KMS-11 (cell line): ENCODE data around the gene FGF21.
"Not testable (repeated sequence)": the region's sequence is repeated elsewhere in the genome, so short reads cannot be mapped to it uniquely, and the experiment has no call there.

Experiments used
- H2AFZ ChIP-seq: fragments of 200-600 bp; sonication (generic); 2 replicates; pipeline ENCODE4 v1.6.1; 2016; ENCODE audit warnings: antibody characterized with exemption, mixed run types, low read depth
- H3K27ac ChIP-seq: fragments of 200-600 bp; sonication (generic); 2 replicates; pipeline ENCODE4 v1.6.1; 2016; ENCODE audit warnings: mild to moderate bottlenecking, mixed run types
- H3K27me3 ChIP-seq: fragments of 200-600 bp; sonication (generic); 2 replicates; pipeline ENCODE4 v1.6.1; 2017; ENCODE audit warnings: mild to moderate bottlenecking, low read depth, mixed run types, moderate library complexity; ENCODE audit not compliant: insufficient read depth
- H3K36me3 ChIP-seq: fragments of 200-600 bp; sonication (generic); 2 replicates; pipeline ENCODE4 v1.6.1; 2017; ENCODE audit warnings: mild to moderate bottlenecking, mixed run types; ENCODE audit not compliant: insufficient read depth
- H3K4me1 ChIP-seq: fragments of 200-600 bp; sonication (generic); 2 replicates; pipeline ENCODE4 v1.6.1; 2016; ENCODE audit warnings: mild to moderate bottlenecking, low read depth, mixed run types; ENCODE audit not compliant: poor library complexity, severe bottlenecking
- H3K4me2 ChIP-seq: fragments of 200-600 bp; sonication (generic); 2 replicates; pipeline ENCODE4 v1.7.0; 2016; ENCODE audit warnings: mild to moderate bottlenecking, mixed run types
- H3K4me3 ChIP-seq: fragments of 200-600 bp; sonication (generic); IDR thresholded peaks from 2 replicates; pipeline ENCODE4 v1.6.1; 2017; ENCODE audit warnings: low read depth, low read length, mixed read lengths; ENCODE audit not compliant: insufficient read depth
- H3K79me2 ChIP-seq: fragments of 200-600 bp; sonication (generic); 2 replicates; pipeline ENCODE4 v1.6.1; 2016; ENCODE audit warnings: low read depth, mixed run types; ENCODE audit not compliant: insufficient read depth
- H3K9ac ChIP-seq: fragments of 200-600 bp; sonication (generic); 2 replicates; pipeline ENCODE4 v1.6.1; 2016; ENCODE audit warnings: mild to moderate bottlenecking, mixed run types
- H4K20me1 ChIP-seq: fragments of 200-600 bp; sonication (generic); 2 replicates; pipeline ENCODE4 v1.6.1; 2016; ENCODE audit warnings: mild to moderate bottlenecking, mixed run types; ENCODE audit not compliant: insufficient read depth
- CTCF ChIP-seq: fragments of 200-600 bp; sonication (generic); conservative IDR thresholded peaks from 2 replicates; pipeline ENCODE4 v1.6.1; 2017; ENCODE audit warnings: low read depth, mild to moderate bottlenecking, antibody characterized with exemption, low read length, moderate library complexity, mixed read lengths

The FGF21 gene

GRCh38 chr19:48756686-48757085 is 1.4 kb downstream of the FGF21 start:
- Histone ChIP-seq H3K4me3 (no peak overlapping the region), H3K36me3 (no peaks in the 10 kb centered on the region), H3K27ac (no peak overlapping the region), H3K9ac (no peak overlapping the region), H4K20me1 (no peaks in the 10 kb centered on the region), H3K79me2 (no peaks in the 10 kb centered on the region), H3K27me3 (peaks cover 53% of the 10 kb centered on the region), H3K4me2 (no peak overlapping the region), H3K4me1 (peaks cover 14% of the 10 kb centered on the region), H2AFZ (no peak overlapping the region)
- TF ChIP-seq CTCF = no peak

- H3K4me2 ChIP-seq = no peak overlapping the region
Measured at GRCh38 chr19:48757089-48757675, 1.9 kb downstream of the FGF21 start.

GRCh38 chr19:48757741-48758144 is 2.4 kb downstream of the FGF21 start:
- H3K9ac ChIP-seq = no peak overlapping the region
- TF ChIP-seq CTCF = no peak
- no peak overlapping the region for H2AFZ ChIP-seq
- H3K4me3 ChIP-seq = no peak overlapping the region
- H3K79me2 ChIP-seq = no peaks in the 10 kb centered on the region
- peaks cover 51% of the 10 kb centered on the region for H3K27me3 ChIP-seq
- H3K36me3 ChIP-seq = no peaks in the 10 kb centered on the region
- peaks cover 14% of the 10 kb centered on the region for H3K4me1 ChIP-seq
- H3K27ac ChIP-seq = no peak overlapping the region
- no peak overlapping the region for H3K4me2 ChIP-seq
- no peaks in the 10 kb centered on the region for H4K20me1 ChIP-seq

More at GRCh38 chr19:48757089-48757675, 1.9 kb downstream of the FGF21 start:
- Histone ChIP-seq H3K9ac (no peak overlapping the region), H3K79me2 (no peaks in the 10 kb centered on the region), H4K20me1 (no peaks in the 10 kb centered on the region), H3K4me1 (peaks cover 14% of the 10 kb centered on the region), H3K36me3 (no peaks in the 10 kb centered on the region), H3K27ac (no peak overlapping the region), H3K4me3 (no peak overlapping the region), H2AFZ (no peak overlapping the region), H3K27me3 (peaks cover 51% of the 10 kb centered on the region)
- TF ChIP-seq CTCF = no peak

GRCh38 chr19:48760504-48761205 is 5.3 kb downstream of the FGF21 start:
- H4K20me1 ChIP-seq = no peaks in the 10 kb centered on the region
- peaks cover 3% of the 10 kb centered on the region for H3K4me1 ChIP-seq
- no peaks in the 10 kb centered on the region for H3K36me3 ChIP-seq
- H3K4me3 ChIP-seq = no peak overlapping the region
- TF ChIP-seq CTCF = no peak
- H3K4me2 ChIP-seq = no peak overlapping the region
- H3K79me2 ChIP-seq = no peaks in the 10 kb centered on the region
- peaks cover 64% of the 10 kb centered on the region for H3K27me3 ChIP-seq
- H2AFZ ChIP-seq = peak overlapping the region; percentile 18; the same call in 1 of the 2 replicates
- no peak overlapping the region for H3K27ac ChIP-seq
- no peak overlapping the region for H3K9ac ChIP-seq

GRCh38 chr19:48765816-48766215 is 10.5 kb downstream of the FGF21 start:
- H3K36me3 ChIP-seq, H3K9ac ChIP-seq, H4K20me1 ChIP-seq, H3K4me1 ChIP-seq, H3K79me2 ChIP-seq, H3K4me3 ChIP-seq, H3K4me2 ChIP-seq, H3K27ac ChIP-seq, H2AFZ ChIP-seq: not testable (repeated sequence)
- peaks cover 94% of the 10 kb centered on the region for H3K27me3 ChIP-seq

GRCh38 chr19:48768171-48768753 is 12.9 kb downstream of the FGF21 start:
- H3K4me2 ChIP-seq, H3K9ac ChIP-seq, H3K4me3 ChIP-seq, H3K4me1 ChIP-seq, H3K36me3 ChIP-seq, H3K79me2 ChIP-seq, H3K27ac ChIP-seq, H2AFZ ChIP-seq, H4K20me1 ChIP-seq: not testable (repeated sequence)
- peaks cover 92% of the 10 kb centered on the region for H3K27me3 ChIP-seq
